ENCODE measurements around the gene RANBP3.
"Not testable (repeated sequence)": the region's sequence is repeated elsewhere in the genome, so short reads cannot be mapped to it uniquely, and the experiment has no call there.

Gene RANBP3

GRCh38 chr19:5985837-5986236 is 7.9 kb upstream of the RANBP3 start:
- not testable (repeated sequence) for DNase-seq

DNA sequence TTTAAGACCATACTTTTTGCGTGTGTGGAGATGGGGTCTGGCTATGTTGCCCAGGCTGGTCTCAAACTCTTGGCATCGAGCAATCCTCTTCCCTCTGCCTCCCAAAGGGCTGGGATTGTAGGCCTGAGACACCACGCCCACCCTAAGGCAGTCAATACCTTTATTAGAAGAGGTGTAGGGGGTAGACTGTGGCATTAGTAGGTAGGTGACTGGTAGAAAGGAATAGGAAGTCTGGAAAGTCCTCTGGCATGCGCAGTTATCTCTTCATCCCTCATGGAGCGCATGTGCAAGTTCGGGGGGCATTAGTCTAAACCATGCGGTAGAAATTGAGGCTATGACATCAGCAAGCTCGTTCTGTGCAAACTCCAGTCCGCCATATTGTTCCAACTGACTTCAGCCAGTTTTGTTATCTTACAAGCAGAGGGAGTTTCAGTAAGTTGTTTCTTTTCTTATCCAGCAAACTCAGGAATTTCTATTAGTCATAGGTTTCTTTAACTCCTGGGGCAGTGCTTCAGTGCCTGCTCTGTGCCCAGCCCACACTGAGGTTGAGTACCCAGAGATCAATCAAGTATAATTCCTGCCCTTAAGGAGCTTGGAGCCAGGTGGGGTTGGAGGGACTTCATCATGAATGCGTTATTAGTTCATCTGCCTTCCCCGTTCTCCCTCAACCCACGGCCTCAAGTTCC is 7.3 kb upstream of the RANBP3 start:
- no peak for DNase-seq

- DNase-seq = no peak
These were observed 6.7 kb upstream of the RANBP3 start for GRCh38 chr19:5984600-5984999.

DNA sequence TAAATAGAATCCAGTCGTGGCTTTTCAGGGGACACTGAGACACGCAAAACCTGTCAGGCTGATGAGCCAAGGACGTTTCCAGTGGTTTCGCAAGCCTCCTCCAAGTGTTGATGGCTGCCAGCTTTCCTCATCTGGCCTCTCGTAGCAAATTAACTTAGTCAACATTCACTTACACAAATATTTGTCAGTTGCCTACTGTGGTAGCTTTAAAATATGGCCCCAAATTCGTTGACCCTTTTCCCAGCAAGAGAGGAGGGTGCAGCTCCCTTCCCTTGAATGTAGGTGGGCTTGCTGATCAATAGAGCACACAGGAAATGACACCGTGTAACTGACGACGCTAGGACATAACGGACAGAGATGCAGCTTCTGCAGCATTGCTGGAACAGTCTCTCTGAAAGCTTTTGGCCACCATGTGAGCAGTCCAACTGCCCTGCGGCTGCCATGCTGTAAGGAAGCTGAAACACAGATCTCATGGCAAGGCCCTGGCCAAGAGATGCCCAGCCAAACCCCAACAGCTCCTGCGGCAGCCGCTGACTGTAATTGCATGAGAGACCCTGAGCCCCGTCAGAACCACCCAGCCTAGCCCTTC is 5.5 kb upstream of the RANBP3 start:
- DNase-seq = peak; percentile 36

DNA sequence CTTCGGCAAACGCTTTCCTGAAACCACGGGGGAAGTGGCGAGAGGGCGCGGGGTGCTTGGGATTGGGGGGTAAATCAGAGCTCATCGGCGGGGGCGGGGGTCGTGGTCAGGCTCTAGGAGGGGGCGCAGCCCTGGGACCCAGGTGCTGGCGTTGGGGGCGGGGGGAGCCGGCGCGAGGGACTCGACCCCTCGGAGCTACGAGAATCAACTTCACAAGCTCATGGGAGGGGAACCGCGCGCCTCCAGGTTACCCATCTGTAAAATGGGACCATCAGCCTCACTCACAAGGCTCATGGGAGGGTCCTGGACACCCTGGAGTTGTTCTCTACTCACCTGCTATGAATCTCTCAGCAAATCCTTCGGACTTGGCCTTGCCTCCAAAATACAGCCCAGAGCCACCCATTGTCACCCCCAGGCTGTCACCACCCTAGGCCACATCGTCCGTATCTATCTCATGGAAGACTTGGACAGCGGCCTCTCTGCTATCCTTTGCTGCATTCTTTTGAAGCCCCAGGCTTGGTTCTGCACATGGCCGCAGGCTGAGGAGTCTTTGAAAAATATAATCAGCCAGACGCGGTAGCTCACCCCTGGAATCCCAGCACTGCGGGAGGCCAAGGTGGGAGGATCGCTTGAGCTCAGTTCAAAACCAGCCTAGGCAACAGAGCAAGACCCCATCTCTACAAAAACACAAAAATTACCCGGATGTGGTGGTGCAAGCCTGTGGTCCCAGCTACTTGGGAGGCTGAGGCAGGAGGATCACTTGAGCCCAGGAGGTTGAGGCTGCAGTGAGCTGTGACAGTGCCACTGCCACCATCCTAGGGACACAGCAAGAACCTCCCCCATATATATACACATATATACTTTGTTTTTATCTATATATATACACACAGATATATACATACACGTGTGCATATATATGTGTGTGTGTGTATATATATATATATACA is 939 bp upstream of the RANBP3 start:
- no peak for DNase-seq

DNA sequence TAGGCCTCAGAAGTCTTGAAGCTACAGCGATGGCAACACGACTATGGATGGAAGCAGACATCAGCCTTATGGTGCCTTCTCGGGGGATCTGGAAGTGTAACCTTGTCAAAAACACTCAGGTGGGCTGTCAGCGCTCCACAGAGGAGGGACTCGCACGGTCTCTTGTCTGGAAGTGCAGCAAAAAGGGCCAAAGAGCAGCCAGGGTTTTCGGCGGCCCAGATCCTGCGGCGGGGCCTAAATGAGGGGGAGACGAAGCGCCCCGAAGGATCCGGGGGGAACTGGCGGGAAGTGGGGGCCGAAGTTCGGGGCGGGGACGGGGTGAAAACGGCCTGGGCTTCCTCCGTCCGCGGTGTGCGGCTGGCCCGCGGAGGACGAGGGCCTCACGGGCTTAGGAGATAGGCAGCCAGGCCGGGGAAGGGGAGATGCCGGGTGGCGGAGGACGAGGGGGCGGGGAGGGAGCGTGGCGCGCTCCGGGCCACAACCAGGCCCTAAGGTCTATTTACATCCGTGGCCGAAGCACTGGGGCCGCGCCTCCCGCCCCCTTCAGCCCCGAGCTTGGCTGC is 637 bp downstream of the RANBP3 start:
- no peak for DNase-seq

DNA sequence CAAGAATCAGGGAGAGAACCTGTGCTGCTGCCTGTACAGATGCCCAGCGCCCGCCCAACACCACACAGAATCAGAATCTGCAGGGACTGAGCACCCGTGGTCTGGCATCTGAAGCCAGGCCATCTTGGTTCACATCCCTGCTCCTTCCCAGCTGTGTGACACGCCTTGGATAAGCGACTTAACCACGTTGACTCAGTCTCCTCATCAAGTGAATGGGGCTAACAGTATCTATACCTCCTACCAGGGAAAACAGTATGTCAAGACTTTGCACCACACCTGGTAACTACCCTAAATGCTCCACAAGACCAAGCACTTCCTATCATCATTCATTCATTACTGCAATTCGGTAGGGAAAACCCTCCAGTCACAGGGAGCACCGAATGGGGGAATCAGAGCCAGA is 1.2 kb downstream of the RANBP3 start:
- no peak for DNase-seq

- DNase-seq = no peak
These were observed 2.6 kb downstream of the RANBP3 start for GRCh38 chr19:5975388-5975728.

GRCh38 chr19:5974721-5975387 is 3.1 kb downstream of the RANBP3 start:
- DNase-seq = no peak

DNA sequence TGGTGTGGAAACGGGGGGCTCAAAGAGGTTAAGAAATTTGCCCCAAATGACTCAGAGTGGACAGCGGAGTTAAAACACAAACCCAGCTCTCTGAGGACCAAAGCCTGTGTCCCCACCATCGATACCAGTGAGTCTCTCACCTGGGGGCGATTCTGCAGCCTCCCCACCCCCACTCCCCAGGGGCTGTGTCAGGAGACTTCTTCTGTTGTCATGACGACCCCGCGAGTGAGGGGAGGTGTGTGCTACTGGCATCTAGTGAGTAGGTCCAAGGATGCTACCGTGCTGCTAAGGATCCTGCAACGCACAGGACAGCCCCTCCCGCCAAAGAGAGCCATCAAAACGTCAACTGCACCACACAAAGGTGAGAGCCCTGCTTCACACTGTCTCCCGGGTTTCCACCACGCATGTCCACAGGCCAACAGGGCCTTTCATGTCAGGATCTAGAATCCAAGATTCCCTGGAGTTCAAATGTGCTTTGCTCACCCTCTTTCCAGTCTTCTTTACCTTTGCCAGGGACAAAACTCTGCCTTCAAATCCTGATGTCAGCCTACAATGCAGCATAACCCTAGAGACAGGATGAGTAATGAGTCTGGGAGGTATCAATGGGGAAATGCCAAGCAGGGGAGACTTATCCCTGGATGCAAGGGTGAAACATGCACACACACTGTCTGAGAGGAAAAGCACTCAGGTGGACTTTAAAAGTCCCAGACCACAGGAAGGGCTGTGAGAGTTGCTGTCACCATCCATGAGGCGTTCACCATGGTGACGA is 3.9 kb downstream of the RANBP3 start:
- no peak for DNase-seq

GRCh38 chr19:5973376-5973775 is 4.6 kb downstream of the RANBP3 start:
- DNase-seq = no peak

DNA sequence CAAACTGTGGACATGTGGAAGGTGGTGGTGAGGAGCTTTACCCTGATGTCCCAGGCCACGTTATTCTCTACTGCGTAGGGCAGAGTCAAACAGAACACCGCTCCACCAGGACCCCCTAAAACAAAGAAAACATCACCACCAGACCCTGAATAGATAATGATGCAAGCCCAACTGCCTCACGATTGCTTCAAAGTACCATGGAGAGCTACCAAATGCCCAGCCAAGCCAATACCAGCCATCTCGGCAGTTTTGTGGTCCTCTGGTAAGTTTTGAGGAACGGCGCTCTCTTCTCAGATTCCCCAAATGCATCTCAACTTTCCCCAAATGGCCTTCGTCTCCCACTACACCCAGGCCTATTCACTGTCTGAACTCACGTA is 5.6 kb downstream of the RANBP3 start:
- DNase-seq = no peak

GRCh38 chr19:5971714-5972354 is 6.1 kb downstream of the RANBP3 start:
- DNase-seq = no peak

DNA sequence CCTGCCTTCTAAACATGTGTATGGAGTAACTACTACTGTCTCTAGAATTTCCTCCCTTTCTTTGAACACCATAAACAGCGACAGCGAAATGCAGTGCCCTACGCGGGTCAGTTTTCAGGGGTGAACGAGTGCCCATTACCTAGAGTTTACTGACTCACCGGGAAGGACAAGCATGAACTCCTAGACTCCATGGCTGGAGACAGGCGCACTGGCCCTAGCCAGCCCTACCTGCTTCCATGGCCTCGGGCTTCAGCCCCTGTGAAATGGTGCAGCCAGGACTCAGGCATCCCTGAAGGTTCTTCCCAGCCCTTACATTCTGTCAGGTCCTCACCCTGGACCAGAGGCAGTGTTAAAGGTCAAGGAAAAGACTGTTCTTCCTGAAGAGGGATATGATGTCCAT is 8.5 kb downstream of the RANBP3 start:
- DNase-seq = no peak

- DNase-seq = peak; percentile 61
These were observed 9.2 kb downstream of the RANBP3 start for GRCh38 chr19:5968431-5969373.

DNA sequence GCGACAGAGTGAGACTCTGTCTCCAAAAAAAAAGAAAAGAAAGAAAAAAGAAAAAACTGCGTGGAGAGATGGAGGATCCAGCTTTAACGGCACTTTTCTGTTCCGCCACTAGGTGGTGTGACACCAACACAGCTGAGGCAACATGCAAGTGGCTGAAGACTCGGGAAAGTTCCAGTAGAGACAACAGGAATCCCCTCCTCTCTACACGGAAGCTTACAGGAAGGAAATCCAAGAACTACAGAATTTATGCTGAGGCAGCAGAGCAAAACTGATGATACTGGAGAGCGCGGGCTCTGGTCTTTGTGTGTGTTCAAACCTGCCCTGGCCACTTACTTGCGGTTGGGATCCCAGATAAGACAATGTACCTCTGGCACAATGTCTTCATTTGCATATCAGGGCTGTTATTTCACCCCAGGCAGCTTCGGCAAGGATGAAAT is 9.9 kb downstream of the RANBP3 start:
- peak; percentile 77 for DNase-seq

DNA sequence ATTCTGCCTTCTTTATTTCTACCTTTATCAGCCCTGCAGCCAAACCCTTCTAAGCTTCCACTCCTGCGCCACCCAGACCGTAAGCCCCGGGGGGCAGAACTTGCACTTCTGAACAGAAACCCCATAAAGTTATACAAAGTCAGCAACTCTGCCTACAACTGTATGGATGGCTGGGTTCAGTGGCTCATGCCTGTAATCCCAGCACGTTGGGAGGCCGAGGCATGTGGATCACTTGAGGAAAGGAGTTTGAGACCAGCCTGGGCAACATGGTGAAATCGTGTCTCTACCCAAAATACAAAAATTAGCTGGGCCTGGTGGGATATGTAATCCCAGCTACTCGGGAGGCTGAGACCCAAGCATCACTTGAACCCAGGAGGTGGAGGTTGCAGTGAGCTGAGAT is 10.4 kb downstream of the RANBP3 start:
- DNase-seq = no peak

GRCh38 chr19:5966941-5967340 is 11.0 kb downstream of the RANBP3 start:
- no peak for DNase-seq

GRCh38 chr19:5966215-5966614 is 11.7 kb downstream of the RANBP3 start:
- no peak for DNase-seq

DNA sequence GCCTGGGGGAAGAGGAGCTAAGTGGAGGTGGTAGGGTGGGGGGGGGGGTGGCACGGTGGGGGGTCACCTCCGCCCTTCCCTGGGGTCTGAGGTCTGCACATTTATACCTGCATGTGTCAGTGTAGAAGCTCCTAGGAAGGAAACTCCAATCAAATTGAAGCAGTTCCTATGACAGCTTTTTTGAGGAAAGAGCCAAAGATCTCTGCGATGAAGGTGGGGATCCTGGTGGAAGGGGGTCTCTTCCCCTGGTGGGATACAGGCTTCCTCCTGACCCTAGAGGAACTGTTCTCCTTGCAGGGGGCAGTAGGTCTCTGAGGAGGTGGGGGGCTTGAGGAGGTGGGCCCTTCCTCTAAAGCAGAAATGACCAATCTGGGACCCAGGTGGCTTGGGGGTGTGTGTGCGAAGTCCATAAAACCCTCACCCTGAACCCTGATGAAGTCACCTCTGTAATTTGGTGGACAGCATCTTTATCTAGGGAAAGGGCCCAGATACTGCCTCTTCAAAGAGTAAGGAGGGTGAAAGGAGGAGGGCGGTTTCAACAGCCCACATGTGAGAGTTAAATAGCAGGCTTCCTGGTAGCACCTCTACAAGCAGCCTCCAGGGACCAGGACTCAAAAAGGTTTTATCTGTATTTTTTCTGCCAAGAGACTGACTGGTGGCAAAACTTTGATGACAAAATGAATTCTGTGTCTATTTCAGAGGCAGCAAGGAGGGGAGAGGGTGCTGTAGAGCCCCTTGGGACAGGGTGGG is 12.9 kb downstream of the RANBP3 start:
- no peak for DNase-seq
